HL-60 (cell line): ENCODE data around the gene CIB4.

ENCODE experiments used
- DNase-seq, 2 experiments: peaks; one replicate each; pipeline ENCODE4 v3.0.0-alpha.2; 2010 to 2020; ENCODE audit warnings: low read depth in 1 of 2, low spot score in 1 of 2
- H3K27ac ChIP-seq: fragments of 250-450 bp; sonication (Bioruptor Pico); replicated peaks from 2 replicates; pipeline ENCODE4 v1.5.1; 2020; ENCODE audit warnings: mild to moderate bottlenecking, moderate library complexity
- H3K27me3 ChIP-seq: fragments of 250-450 bp; sonication (Bioruptor Pico); 2 replicates; pipeline ENCODE4 v1.5.1; 2021; ENCODE audit warnings: mild to moderate bottlenecking, moderate library complexity; ENCODE audit not compliant: insufficient read depth, poor library complexity, severe bottlenecking
- H3K4me3 ChIP-seq: replicated peaks from 2 replicates; pipeline ENCODE4 v1.5.1; 2011; ENCODE audit warnings: mild to moderate bottlenecking, control low read depth, low read length; ENCODE audit not compliant: insufficient read depth
- GABPA ChIP-seq: IDR thresholded peaks from 2 replicates; pipeline ENCODE4 v1.6.1; 2012; ENCODE audit warnings: low read depth
- POLR2AphosphoS5 ChIP-seq: IDR thresholded peaks from 2 replicates; pipeline ENCODE4 v1.6.1; 2012; ENCODE audit warnings: low read depth
- SPI1 ChIP-seq: IDR thresholded peaks from 2 replicates; pipeline ENCODE4 v1.6.1; 2012; ENCODE audit warnings: low read depth, mild to moderate bottlenecking, borderline replicate concordance
- TF ChIP-seq, protein P1 (sequence below): IDR thresholded peaks from 2 replicates; pipeline ENCODE4 v1.6.1; 2012; ENCODE audit warnings: low read depth; ENCODE audit not compliant: insufficient replicate concordance
- TF ChIP-seq, protein P2 (sequence below): IDR thresholded peaks from one replicate; pipeline ENCODE4 v1.5.1; 2011; ENCODE audit warnings: low read length, control low read depth, inconsistent platforms; ENCODE audit not compliant: insufficient read depth

The CIB4 gene

DNA sequence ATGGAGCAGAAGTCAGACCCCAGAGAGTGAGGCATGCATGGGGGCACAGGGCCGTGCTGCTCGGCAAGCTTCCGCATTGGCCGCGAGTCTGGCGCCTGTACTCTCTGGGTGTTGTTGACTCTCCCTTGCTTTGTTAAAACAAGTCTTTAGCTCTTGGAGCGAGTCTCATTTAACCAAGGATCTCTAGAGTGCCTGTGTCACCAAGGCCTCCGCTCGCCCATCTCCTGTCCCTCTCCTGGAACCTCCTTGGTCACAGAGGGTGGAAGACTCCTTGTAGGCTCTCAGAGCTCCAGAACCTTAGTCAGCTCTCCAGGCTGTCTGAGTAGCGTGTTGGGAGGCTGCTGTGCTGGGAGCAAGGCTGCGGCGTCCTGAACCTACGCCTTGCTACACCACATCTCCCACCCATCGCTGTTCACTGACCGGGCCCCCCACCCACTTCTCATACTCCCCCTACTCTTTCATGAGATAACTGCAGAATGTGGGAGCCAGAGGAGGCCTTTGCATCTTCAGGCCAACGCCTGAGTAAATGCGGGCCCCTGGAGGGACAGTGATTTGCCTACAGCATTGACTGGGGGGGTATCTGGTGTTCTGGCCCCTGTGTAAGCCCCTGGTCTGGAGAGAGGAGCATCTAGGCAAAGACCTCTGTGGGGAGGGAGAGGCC is 66.1 kb downstream of the CIB4 start:
- TF ChIP-seq GABPA (no peak), POLR2AphosphoS5 (no peak), SPI1 (no peak)
- TF ChIP-seq, protein P1, sequence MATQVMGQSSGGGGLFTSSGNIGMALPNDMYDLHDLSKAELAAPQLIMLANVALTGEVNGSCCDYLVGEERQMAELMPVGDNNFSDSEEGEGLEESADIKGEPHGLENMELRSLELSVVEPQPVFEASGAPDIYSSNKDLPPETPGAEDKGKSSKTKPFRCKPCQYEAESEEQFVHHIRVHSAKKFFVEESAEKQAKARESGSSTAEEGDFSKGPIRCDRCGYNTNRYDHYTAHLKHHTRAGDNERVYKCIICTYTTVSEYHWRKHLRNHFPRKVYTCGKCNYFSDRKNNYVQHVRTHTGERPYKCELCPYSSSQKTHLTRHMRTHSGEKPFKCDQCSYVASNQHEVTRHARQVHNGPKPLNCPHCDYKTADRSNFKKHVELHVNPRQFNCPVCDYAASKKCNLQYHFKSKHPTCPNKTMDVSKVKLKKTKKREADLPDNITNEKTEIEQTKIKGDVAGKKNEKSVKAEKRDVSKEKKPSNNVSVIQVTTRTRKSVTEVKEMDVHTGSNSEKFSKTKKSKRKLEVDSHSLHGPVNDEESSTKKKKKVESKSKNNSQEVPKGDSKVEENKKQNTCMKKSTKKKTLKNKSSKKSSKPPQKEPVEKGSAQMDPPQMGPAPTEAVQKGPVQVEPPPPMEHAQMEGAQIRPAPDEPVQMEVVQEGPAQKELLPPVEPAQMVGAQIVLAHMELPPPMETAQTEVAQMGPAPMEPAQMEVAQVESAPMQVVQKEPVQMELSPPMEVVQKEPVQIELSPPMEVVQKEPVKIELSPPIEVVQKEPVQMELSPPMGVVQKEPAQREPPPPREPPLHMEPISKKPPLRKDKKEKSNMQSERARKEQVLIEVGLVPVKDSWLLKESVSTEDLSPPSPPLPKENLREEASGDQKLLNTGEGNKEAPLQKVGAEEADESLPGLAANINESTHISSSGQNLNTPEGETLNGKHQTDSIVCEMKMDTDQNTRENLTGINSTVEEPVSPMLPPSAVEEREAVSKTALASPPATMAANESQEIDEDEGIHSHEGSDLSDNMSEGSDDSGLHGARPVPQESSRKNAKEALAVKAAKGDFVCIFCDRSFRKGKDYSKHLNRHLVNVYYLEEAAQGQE = no peak
- TF ChIP-seq, protein P2, sequence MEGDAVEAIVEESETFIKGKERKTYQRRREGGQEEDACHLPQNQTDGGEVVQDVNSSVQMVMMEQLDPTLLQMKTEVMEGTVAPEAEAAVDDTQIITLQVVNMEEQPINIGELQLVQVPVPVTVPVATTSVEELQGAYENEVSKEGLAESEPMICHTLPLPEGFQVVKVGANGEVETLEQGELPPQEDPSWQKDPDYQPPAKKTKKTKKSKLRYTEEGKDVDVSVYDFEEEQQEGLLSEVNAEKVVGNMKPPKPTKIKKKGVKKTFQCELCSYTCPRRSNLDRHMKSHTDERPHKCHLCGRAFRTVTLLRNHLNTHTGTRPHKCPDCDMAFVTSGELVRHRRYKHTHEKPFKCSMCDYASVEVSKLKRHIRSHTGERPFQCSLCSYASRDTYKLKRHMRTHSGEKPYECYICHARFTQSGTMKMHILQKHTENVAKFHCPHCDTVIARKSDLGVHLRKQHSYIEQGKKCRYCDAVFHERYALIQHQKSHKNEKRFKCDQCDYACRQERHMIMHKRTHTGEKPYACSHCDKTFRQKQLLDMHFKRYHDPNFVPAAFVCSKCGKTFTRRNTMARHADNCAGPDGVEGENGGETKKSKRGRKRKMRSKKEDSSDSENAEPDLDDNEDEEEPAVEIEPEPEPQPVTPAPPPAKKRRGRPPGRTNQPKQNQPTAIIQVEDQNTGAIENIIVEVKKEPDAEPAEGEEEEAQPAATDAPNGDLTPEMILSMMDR = no peak
- Histone ChIP-seq H3K4me3 (no peak overlapping the region), H3K27me3 (peaks cover 14% of the 10 kb centered on the region), H3K27ac (no peak overlapping the region)
- DNase-seq = no peak

DNA sequence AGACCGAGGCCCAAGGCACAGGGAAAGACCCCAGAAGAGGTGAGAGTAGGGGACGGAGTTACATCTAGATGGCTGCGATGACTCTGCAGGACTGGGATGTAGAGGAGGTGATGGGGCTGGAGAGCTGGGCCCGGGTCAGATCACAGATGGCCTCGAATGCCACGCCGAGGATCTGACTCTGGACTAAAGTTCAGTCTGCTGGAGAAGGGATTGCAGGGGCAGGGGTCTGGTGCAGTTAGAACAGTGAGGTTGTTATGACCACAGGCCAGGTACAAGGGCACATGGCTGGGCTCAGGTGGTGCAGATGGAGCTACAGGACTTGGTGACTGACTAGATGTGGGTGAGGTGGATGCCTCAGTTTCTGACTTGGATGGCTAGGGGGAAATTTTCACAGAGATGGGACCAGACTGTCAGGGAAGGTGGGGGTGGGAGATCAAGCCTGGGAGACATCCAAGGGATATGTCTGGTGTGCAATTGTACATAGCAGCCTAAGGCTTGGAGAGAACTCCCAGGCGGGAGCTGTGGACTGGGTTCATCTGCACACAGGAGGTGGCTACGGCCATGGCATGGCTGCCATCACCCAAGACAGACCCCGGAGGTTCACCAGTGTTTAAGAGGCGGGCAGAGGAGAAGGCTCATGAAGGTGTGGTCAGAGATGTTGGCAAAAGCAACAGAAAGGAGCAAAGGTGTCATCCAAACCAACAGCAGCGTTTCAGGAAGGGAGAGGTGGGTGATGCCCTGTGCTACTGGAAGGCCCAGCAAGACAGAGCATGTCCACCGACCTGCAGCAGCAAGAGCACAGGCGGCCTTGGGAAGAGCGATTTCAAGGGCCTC is 66.9 kb downstream of the CIB4 start:
- H3K4me3 ChIP-seq = no peak overlapping the region
- H3K27ac ChIP-seq = no peak overlapping the region
- no peak for DNase-seq
- H3K27me3 ChIP-seq = peaks cover 11% of the 10 kb centered on the region
- TF ChIP-seq GABPA (no peak), SPI1 (no peak), POLR2AphosphoS5 (no peak)
- TF ChIP-seq, protein P2 = no peak
- TF ChIP-seq, protein P1 = no peak

DNA sequence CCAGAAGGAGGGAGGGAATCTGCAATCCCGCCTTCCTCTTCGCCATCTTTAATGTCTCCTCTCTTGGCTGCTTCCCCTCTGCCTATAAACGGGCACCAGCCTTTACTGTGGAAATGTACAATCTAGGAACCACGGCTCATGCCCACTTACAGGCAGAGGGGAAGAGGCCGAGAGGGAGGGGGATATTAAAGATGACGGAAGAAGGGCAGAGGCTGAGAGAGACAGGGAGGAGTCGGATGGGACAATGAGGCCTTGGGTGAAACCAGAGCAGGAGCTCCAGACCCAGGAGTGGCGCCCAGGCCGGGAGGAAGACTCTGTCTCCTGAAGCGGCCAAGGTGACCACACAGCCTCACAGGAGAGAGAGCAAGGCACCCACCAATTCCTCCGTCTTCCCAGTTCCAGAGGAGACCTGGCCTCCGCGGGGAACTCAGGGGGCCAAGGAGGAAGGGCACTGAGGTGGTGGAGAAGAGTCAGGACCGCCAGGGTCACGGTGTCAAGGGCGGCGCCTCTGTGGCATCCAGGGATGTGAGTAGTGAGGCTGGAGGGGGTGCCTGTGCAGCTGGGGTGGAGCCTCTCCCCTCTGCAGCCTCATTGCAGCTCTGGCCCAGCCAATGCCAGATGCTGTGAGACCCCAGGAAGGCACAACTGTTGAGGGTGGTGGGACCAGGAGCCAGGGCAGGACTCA is 67.8 kb downstream of the CIB4 start:
- TF ChIP-seq, protein P1 = no peak
- no peak for TF ChIP-seq POLR2AphosphoS5
- no peak for TF ChIP-seq SPI1
- TF ChIP-seq GABPA = no peak
- TF ChIP-seq, protein P2 = no peak
- no peak for DNase-seq
- Histone ChIP-seq H3K27me3 (peaks cover 9% of the 10 kb centered on the region), H3K4me3 (no peak overlapping the region), H3K27ac (no peak overlapping the region)
